Gastrocnemius medialis (tissue), 4 donors: ENCODE measurements around the gene IKZF2. TPM values are rescaled to one million over a fixed set of nuclear protein-coding genes. Genes with fewer than 3 reads are reported as not detected.
A peak's percentile ranks its signal among the peaks of the same experiment; 100 is the strongest.

Experiments
- ATAC-seq, 2 donors: fragments of 150-250 bp; one replicate each; pipeline ENCODE4 v1.9.1; 2016
- DNase-seq, 2 donors: peaks; one replicate each; pipeline ENCODE4 v3.0.0-alpha.2; 2019
- H3K27ac ChIP-seq, 4 donors: fragments of 200-600 bp; sonication (generic); 1 replicate in 1 of 4; 2 replicates in 3 of 4; pipeline ENCODE4 v1.5.1; 2016 to 2018; ENCODE audit warnings: mild to moderate bottlenecking in 2 of 4, moderate library complexity in 1 of 4
- H3K27me3 ChIP-seq, 3 donors: fragments of 200-600 bp; sonication (generic) in 2 of 3; 1 replicate in 1 of 3; 2 replicates in 2 of 3; pipeline versions ENCODE4 v1.5.1 to v1.6.0; 2016 to 2019; ENCODE audit warnings: mild to moderate bottlenecking in 1 of 3, moderate library complexity in 1 of 3
- H3K36me3 ChIP-seq, 2 donors: fragments of 200-600 bp; sonication (generic) in 1 of 2; one replicate each; pipeline ENCODE4 v1.5.1; 2017 to 2018
- H3K4me1 ChIP-seq, 2 donors: fragments of 200-600 bp; sonication (generic) in 1 of 2; one replicate each; pipeline ENCODE4 v1.5.1; 2016 to 2017; ENCODE audit warnings: mild to moderate bottlenecking in 2 of 2
- H3K4me3 ChIP-seq, 4 donors: fragments of 200-600 bp; sonication (generic) in 3 of 4; 1 replicate in 1 of 4; 2 replicates in 3 of 4; pipeline ENCODE4 v1.5.1; 2016 to 2019; ENCODE audit warnings: mild to moderate bottlenecking in 2 of 4
- H3K9me3 ChIP-seq, 3 donors: fragments of 200-600 bp; sonication (generic) in 2 of 3; 1 replicate in 1 of 3; 2 replicates in 2 of 3; pipeline ENCODE4 v1.5.1; 2016 to 2019
- CTCF ChIP-seq, 5 experiments: fragments of 450-650 bp in 3 of 5; fragments of 200-600 bp in 2 of 5; sonication (generic) in 2 of 5; IDR thresholded peaks in 4 of 5; conservative IDR thresholded peaks in 1 of 5; 1 replicate in 4 of 5; 2 replicates in 1 of 5; pipeline ENCODE4 v1.5.1; 2016 to 2019; ENCODE audit warnings: antibody characterized with exemption in 5 of 5, mild to moderate bottlenecking in 3 of 5, moderate library complexity in 3 of 5
- POLR2A ChIP-seq, 2 donors: fragments of 450-650 bp; IDR thresholded peaks; one replicate each; pipeline ENCODE4 v1.6.1; 2017; ENCODE audit warnings: antibody characterized with exemption in 2 of 2, mild to moderate bottlenecking in 2 of 2, moderate library complexity in 2 of 2
- in situ Hi-C, 4 donors: fragments of 200-750 bp; cut with MboI; loops; one replicate each; pipeline versions ENCODE4 v1.15.0 to v1.8.0; 2017; ENCODE audit warnings: low sequenced_read_pairs in 4 of 4
- intact Hi-C: fragments of 100-400 bp; cut with DNase I; formaldehyde crosslinking; loops from one replicate; pipeline ENCODE4 v1.15.1; 2023; ENCODE audit warnings: low total_unique reads
- total RNA-seq, 4 donors: library from RNA; depleted of rRNA; stranded (reverse); fragments of >200 nt; gene quantifications; one replicate each; pipeline versions ENCODE4 v1.1.0 to v1.2.3, GENCODE V29; 2016

IKZF2 gene
- 10 to 100 TPM in 1 of 4 donors, 1 to 10 TPM in 3; 4.9 to 15.5 (median 6.0) TPM for total RNA-seq

GRCh38 chr2:213151437-213152064 is at the start of gene IKZF2:
TSS of gene IKZF2 (minus strand) at chr2:213151612. CDS start at chr2:213148629, 2,983 bp downstream.
- no peaks in the 10 kb centered on the region for H3K27me3 ChIP-seq
- ATAC-seq = peak; percentile 85 to 87
- TF ChIP-seq POLR2A (IDR thresholded peaks at IDR 0.05) (peak; percentile 61 to 69), CTCF (IDR thresholded peaks at IDR 0.05 in 4 of 5, conservative IDR thresholded peaks at IDR 0.05 in 1 of 5) (no peak)
- peak; percentile 73 to 83 for DNase-seq
- intact Hi-C loops = loop anchor here (1.0 to 2.0 kb wide), 4 partner anchors 47 to 465 kb away; no protein-coding TSS in a partner anchor
- H3K4me1 ChIP-seq = peaks cover 30 to 36% of the 10 kb centered on the region in 2 donors
- no peaks in the 10 kb centered on the region for H3K36me3 ChIP-seq
- H3K9me3 ChIP-seq = no peaks in the 10 kb centered on the region
- in situ Hi-C loops = loop anchor here in 3 of 4 donors (5.0 to 10.0 kb wide), 3 partner anchors 377 to 467 kb away; no protein-coding TSS in a partner anchor
- peak within 1 kb of the TSS; percentile 72 to 94 (median 89) for H3K4me3 ChIP-seq
- H3K27ac ChIP-seq = peak within 1 kb of the TSS; percentile 93 to 99 (median 98)

GRCh38 chr2:213199871-213200270 is 48.5 kb upstream of the IKZF2 start:
- no peak overlapping the region for H3K27ac ChIP-seq
- H3K9me3 ChIP-seq = no peaks in the 10 kb centered on the region
- ATAC-seq = no peak
- H3K36me3 ChIP-seq = no peaks in the 10 kb centered on the region
- no peaks in the 10 kb centered on the region for H3K27me3 ChIP-seq
- no peak for DNase-seq
- intact Hi-C loops (no loop called here), in situ Hi-C loops (no loop called here)
- H3K4me3 ChIP-seq = no peak overlapping the region
- no peaks in the 10 kb centered on the region for H3K4me1 ChIP-seq
- TF ChIP-seq POLR2A (IDR thresholded peaks at IDR 0.05) (no peak), CTCF (IDR thresholded peaks at IDR 0.05 in 4 of 5, conservative IDR thresholded peaks at IDR 0.05 in 1 of 5) (no peak)

- no peak for ATAC-seq
- H3K4me3 ChIP-seq = no peak overlapping the region
Observed at GRCh38 chr2:213189001-213189899, 37.8 kb upstream of the IKZF2 start.

GRCh38 chr2:213188533-213188867 is 37.1 kb upstream of the IKZF2 start:
- Histone ChIP-seq H3K27me3 (no peaks in the 10 kb centered on the region), H3K9me3 (no peaks in the 10 kb centered on the region), H3K36me3 (no peaks in the 10 kb centered on the region), H3K27ac (no peak overlapping the region), H3K4me3 (no peak overlapping the region), H3K4me1 (no peaks in the 10 kb centered on the region)
- no peak for DNase-seq
- TF ChIP-seq CTCF (IDR thresholded peaks at IDR 0.05 in 4 of 5, conservative IDR thresholded peaks at IDR 0.05 in 1 of 5) (no peak), POLR2A (IDR thresholded peaks at IDR 0.05) (no peak)
- no peak for ATAC-seq
- intact Hi-C loops = no loop called here
- in situ Hi-C loops = no loop called here

More at GRCh38 chr2:213189001-213189899, 37.8 kb upstream of the IKZF2 start:
- DNase-seq = no peak
- H3K36me3 ChIP-seq = no peaks in the 10 kb centered on the region
- H3K27me3 ChIP-seq = no peaks in the 10 kb centered on the region
- H3K4me1 ChIP-seq = no peaks in the 10 kb centered on the region
- TF ChIP-seq CTCF (IDR thresholded peaks at IDR 0.05 in 4 of 5, conservative IDR thresholded peaks at IDR 0.05 in 1 of 5) (no peak), POLR2A (IDR thresholded peaks at IDR 0.05) (no peak)
- no peaks in the 10 kb centered on the region for H3K9me3 ChIP-seq
- in situ Hi-C loops (no loop called here), intact Hi-C loops (no loop called here)
- H3K27ac ChIP-seq = no peak overlapping the region
